NCI-H2227 (cell line): ENCODE data around the gene EML2.
"Not testable (repeated sequence)": the region's sequence is repeated elsewhere in the genome, so short reads cannot be mapped to it uniquely, and the experiment has no call there.

Experiments
- DNase-seq: peaks from one replicate; lab custom pipeline; 2025; ENCODE audit not compliant: unreplicated experiment; lab: John Stamatoyannopoulos, UW

Gene EML2

GRCh38 chr19:45638930-45639729 lies at the start of gene EML2:
Gene EML2, minus strand, starts transcription at chr19:45639397. Its CDS starts 21 bp downstream, at chr19:45639376.
- no peak for DNase-seq

GRCh38 chr19:45687599-45687998 lies 48.4 kb upstream of the EML2 start:
- no peak for DNase-seq

GRCh38 chr19:45685045-45685444 lies 45.8 kb upstream of the EML2 start:
- not testable (repeated sequence) for DNase-seq

- no peak for DNase-seq
Measured at GRCh38 chr19:45682908-45683307, 43.7 kb upstream of the EML2 start.

GRCh38 chr19:45682117-45682516 lies 42.9 kb upstream of the EML2 start:
- DNase-seq, result no peak

GRCh38 chr19:45681391-45682015 lies 42.3 kb upstream of the EML2 start:
- peak; percentile 81 for DNase-seq

GRCh38 chr19:45677351-45678230 lies 38.4 kb upstream of the EML2 start:
- DNase-seq, result peak; percentile 87

- DNase-seq, result no peak
Measured at GRCh38 chr19:45676851-45677263, 37.7 kb upstream of the EML2 start.

- no peak for DNase-seq
Measured at GRCh38 chr19:45674946-45675345, 35.7 kb upstream of the EML2 start.

GRCh38 chr19:45670670-45671453 lies 31.7 kb upstream of the EML2 start:
- DNase-seq, result peak; percentile 64

- no peak for DNase-seq
Measured at GRCh38 chr19:45668342-45668871, 29.2 kb upstream of the EML2 start.

- DNase-seq, result peak; percentile 31
Measured at GRCh38 chr19:45667620-45668341, 28.6 kb upstream of the EML2 start, which contains the start of gene GIPR. Gene GIPR, plus strand, starts transcription at chr19:45668221. Its CDS starts 1,300 bp downstream, at chr19:45669521.

GRCh38 chr19:45664575-45664974 lies 25.4 kb upstream of the EML2 start:
- DNase-seq, result no peak

- no peak for DNase-seq
Measured at GRCh38 chr19:45663800-45664199, 24.6 kb upstream of the EML2 start.

GRCh38 chr19:45660636-45661035 lies 21.4 kb upstream of the EML2 start:
- no peak for DNase-seq

GRCh38 chr19:45659096-45659729 lies 20.0 kb upstream of the EML2 start:
- no peak for DNase-seq

- no peak for DNase-seq
Measured at GRCh38 chr19:45657520-45658167, 18.4 kb upstream of the EML2 start.

- DNase-seq, result no peak
Measured at GRCh38 chr19:45655073-45655472, 15.9 kb upstream of the EML2 start.

- DNase-seq, result no peak
Measured at GRCh38 chr19:45653634-45654033, 14.4 kb upstream of the EML2 start.
